HG03060 (cell line): ENCODE measurements around the gene MIAT.

Source experiments
- ATAC-seq: cut with Tn5 transposase; IDR thresholded peaks from one replicate; pipeline ENCODE4 v1.9.1; 2021; ENCODE audit warnings: low read depth, moderate number of reproducible peaks; ENCODE audit not compliant: unreplicated experiment

MIAT gene

DNA sequence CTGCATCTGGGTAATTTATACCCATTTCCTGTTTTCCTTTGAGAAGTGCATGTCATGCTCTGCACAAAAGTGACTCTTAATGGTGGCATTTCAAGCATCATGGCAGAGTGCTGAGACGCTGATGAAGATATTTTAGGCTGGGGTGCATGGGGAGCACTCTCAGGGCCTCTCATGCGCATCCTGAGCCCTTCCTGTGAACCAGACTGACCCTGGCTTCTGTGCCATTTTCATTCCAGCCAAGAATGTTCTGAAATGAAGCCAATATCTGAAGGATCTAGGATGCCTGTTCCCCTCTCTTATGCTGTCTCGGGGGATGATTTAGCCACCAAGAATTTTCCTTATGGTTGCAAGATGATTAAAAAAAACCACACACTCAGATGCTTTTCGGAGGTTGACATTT, 61.5 kb downstream of the MIAT start:
- ATAC-seq: no peak

DNA sequence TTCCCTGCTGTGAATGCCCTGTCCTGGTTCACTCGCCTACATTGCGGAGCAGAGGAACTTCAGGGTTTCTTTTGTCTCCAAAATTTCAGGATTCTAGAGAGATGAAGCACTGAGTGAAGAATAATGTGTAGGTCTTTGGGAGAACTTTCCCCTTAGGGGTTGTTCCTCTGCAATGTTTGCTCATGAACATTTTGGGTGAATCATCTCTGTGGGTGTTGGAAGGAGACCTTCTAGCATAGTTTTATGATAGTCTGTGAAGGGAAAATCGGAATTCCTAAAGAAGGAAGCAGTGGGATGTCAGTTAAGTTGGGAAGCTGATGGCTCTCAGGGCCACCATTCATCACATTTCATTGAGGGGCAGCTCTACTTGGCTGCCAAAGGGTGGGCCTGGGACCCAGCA, 64.8 kb downstream of the MIAT start:
- ATAC-seq: no peak

DNA sequence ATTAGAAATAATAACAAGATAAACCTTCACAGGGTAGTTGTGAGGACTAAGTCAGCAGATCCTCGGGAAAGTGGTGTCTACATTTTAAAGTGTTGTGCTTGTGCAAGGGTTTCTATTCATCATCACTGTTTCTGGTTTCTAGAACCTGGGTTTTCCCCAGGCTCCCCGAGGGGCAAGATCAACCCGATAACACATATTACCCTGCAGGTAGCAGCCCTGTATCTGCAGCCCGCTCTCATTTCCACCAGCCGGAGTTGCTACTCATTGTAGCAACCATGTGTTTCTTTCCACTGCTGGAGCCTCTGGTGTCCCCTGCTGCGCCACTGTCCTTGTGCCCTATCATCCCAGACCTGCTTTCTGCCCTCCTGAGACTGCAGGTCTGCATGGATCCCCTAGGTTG, 67.0 kb downstream of the MIAT start:
- ATAC-seq: no peak

DNA sequence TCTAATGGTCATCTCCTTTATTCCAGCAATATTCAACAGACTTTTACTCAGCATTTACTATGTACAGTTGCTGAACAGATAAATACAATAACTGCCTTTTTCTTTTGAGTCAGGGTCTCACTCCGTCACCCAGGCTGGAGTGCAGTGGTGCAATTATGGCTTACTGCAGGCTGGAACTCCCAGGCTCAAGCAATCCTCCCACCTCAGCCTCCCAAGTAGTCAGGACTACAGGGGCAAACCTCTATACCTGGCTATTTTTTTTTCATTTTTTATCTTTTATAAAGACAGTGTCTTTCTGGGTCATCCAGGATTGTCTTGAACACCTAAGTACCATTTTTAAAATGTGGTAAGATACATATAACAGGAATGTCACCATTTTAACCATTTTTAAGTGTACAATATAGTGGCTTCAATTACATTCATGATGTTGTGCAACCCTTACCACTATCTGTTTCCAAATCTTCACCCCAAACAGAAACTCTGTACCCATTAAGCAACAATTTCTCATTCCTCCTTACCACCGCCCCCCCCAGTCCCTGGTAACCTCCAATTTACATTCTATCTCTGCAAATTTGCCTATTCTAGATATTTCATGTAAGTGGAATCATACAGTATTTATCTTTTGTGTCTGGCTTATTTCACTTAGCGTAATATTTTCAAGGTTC, 67.8 kb downstream of the MIAT start:
- no peak for ATAC-seq
